ENCODE results near the gene ILKAP.

The ILKAP gene

GRCh38 chr2:238139196-238140039 lies 64.1 kb downstream of the ILKAP start:
- H3K27ac ChIP-seq (replicated peaks) = no peak overlapping the region

DNA sequence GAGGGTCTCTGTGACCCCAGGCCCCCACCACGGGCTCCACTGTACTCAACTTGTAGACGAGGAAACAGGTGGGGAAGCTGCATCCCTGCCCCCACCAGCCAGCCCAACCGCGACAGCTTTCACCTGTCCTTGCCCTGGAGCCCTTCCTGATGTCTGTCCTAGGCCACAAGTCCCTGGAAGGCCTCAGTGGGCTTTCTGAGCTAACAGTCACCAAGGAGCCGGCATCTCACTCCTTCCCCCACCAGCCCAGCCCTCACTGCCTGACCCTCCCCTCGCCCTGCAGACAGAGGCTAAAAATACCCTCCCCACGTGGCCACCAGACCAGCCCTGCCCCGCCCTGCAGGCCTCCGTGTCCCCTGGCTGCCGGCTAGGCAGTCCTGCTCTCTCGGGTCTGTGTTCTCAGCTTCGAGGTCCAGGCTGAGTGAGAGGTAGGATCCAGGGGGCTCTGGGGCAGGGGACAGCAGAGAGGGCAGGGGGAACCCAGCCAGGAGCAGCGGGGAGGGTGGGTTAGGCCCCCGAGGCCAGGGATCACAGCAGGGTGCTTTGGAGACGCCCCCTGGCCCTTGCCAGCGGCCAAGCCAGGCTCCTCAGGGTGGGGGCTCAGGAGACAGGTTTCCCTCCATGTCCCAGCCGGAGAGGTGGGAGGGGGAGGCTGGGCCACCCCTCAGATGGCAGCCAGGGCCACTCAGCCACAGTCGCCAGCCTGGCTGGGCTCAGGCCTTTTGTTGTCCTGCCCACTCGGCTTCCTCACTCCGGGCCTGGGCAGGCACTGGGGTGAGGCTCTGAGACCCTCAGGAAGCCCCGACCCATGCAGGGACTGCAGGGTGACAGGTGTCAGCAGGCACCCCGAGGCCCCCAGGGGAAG lies 64.9 kb downstream of the ILKAP start, which contains the start of gene KLHL30:
Gene KLHL30 (plus strand): TSS at position 338 of the 865 bp plus-strand sequence. CDS start 2,087 bp downstream, outside the sequence.
- no peak within 1 kb of the TSS; the same call in 1 of the 2 replicates for H3K27ac ChIP-seq (replicated peaks)
- H3K27me3 ChIP-seq (ENCODE audit: insufficient read depth, poor library complexity, severe bottlenecking) = no peaks in the 10 kb centered on the region
- no peak for DNase-seq (ENCODE audit: low read depth in 1 of 2, low spot score in 1 of 2)
- H3K4me3 ChIP-seq (replicated peaks; ENCODE audit: insufficient read depth, low read length) = no peak within 1 kb of the TSS
- TF ChIP-seq POLR2AphosphoS5 (IDR thresholded peaks at IDR 0.05; ENCODE audit: low read depth) (no peak), CTCF (IDR thresholded peaks at IDR 0.05; ENCODE audit: insufficient read depth, low read length) (no peak), GABPA (IDR thresholded peaks at IDR 0.05; ENCODE audit: low read depth) (no peak)
- TF ChIP-seq, protein P1, sequence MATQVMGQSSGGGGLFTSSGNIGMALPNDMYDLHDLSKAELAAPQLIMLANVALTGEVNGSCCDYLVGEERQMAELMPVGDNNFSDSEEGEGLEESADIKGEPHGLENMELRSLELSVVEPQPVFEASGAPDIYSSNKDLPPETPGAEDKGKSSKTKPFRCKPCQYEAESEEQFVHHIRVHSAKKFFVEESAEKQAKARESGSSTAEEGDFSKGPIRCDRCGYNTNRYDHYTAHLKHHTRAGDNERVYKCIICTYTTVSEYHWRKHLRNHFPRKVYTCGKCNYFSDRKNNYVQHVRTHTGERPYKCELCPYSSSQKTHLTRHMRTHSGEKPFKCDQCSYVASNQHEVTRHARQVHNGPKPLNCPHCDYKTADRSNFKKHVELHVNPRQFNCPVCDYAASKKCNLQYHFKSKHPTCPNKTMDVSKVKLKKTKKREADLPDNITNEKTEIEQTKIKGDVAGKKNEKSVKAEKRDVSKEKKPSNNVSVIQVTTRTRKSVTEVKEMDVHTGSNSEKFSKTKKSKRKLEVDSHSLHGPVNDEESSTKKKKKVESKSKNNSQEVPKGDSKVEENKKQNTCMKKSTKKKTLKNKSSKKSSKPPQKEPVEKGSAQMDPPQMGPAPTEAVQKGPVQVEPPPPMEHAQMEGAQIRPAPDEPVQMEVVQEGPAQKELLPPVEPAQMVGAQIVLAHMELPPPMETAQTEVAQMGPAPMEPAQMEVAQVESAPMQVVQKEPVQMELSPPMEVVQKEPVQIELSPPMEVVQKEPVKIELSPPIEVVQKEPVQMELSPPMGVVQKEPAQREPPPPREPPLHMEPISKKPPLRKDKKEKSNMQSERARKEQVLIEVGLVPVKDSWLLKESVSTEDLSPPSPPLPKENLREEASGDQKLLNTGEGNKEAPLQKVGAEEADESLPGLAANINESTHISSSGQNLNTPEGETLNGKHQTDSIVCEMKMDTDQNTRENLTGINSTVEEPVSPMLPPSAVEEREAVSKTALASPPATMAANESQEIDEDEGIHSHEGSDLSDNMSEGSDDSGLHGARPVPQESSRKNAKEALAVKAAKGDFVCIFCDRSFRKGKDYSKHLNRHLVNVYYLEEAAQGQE (IDR thresholded peaks at IDR 0.05; ENCODE audit: insufficient replicate concordance, low read depth) = no peak

More at GRCh38 chr2:238139196-238140039, 64.1 kb downstream of the ILKAP start:
- H3K27me3 ChIP-seq (ENCODE audit: insufficient read depth, poor library complexity, severe bottlenecking) = no peaks in the 10 kb centered on the region
- no peak for DNase-seq (ENCODE audit: low read depth in 1 of 2, low spot score in 1 of 2)
- TF ChIP-seq POLR2AphosphoS5 (IDR thresholded peaks at IDR 0.05; ENCODE audit: low read depth) (no peak), CTCF (IDR thresholded peaks at IDR 0.05; ENCODE audit: insufficient read depth, low read length) (peak; percentile 35), SPI1 (IDR thresholded peaks at IDR 0.05; ENCODE audit: borderline replicate concordance, low read depth) (no peak)
- TF ChIP-seq, protein P1 (IDR thresholded peaks at IDR 0.05; ENCODE audit: insufficient replicate concordance, low read depth) = no peak
- H3K4me3 ChIP-seq (replicated peaks; ENCODE audit: insufficient read depth, low read length) = no peak overlapping the region

GRCh38 chr2:238137885-238138284 lies 65.6 kb downstream of the ILKAP start:
- Histone ChIP-seq H3K27ac (replicated peaks) (no peak overlapping the region; the same call in 1 of the 2 replicates), H3K4me3 (replicated peaks; ENCODE audit: insufficient read depth, low read length) (no peak overlapping the region), H3K27me3 (ENCODE audit: insufficient read depth, poor library complexity, severe bottlenecking) (no peaks in the 10 kb centered on the region)
- no peak for DNase-seq (ENCODE audit: low read depth in 1 of 2, low spot score in 1 of 2)
- no peak for TF ChIP-seq GABPA (IDR thresholded peaks at IDR 0.05; ENCODE audit: low read depth)
- TF ChIP-seq, protein P1 (IDR thresholded peaks at IDR 0.05; ENCODE audit: insufficient replicate concordance, low read depth) = no peak
- TF ChIP-seq POLR2AphosphoS5 (IDR thresholded peaks at IDR 0.05; ENCODE audit: low read depth) = no peak
- no peak for TF ChIP-seq CTCF (IDR thresholded peaks at IDR 0.05; ENCODE audit: insufficient read depth, low read length)
- no peak for TF ChIP-seq SPI1 (IDR thresholded peaks at IDR 0.05; ENCODE audit: borderline replicate concordance, low read depth)
